ENCODE data around the gene ANK3. TPM values are rescaled to one million over a fixed set of nuclear protein-coding genes. Genes with fewer than 3 reads are reported as not detected.

The ANK3 gene
- polyA plus RNA-seq, 1 experiment: 1.6 TPM

- no peak for TF ChIP-seq CTCF (IDR thresholded peaks at IDR 0.05; ENCODE audit: low read depth, low read length)
- Histone ChIP-seq H3K4me3 (ENCODE audit: low read depth, low read length) (no peak overlapping the region), H3K9me3 (ENCODE audit: control insufficient read depth, insufficient read depth, low read length) (no peaks in the 10 kb centered on the region), H3K27me3 (ENCODE audit: control insufficient read depth, insufficient read depth, low read length) (no peaks in the 10 kb centered on the region), H3K27ac (ENCODE audit: low read depth, low read length) (no peak overlapping the region)
- DNase-seq (ENCODE audit: low read depth, low spot score): no peak
- POLR2A ChIA-PET: no interaction called here
- CTCF ChIA-PET: no interaction called here
These were observed 123.2 kb downstream of the ANK3 start for GRCh38 chr10:60266513-60266912.

- Histone ChIP-seq H3K4me3 (ENCODE audit: low read depth, low read length) (no peak overlapping the region), H3K27ac (ENCODE audit: low read depth, low read length) (no peak overlapping the region), H3K9me3 (ENCODE audit: control insufficient read depth, insufficient read depth, low read length) (no peaks in the 10 kb centered on the region), H3K27me3 (ENCODE audit: control insufficient read depth, insufficient read depth, low read length) (no peaks in the 10 kb centered on the region)
- CTCF ChIA-PET: interaction anchor here (1.1 kb wide), 1 partner anchor 58 kb away, joined by 3 read pairs; no protein-coding TSS in a partner anchor
- no peak for DNase-seq (ENCODE audit: low read depth, low spot score)
- POLR2A ChIA-PET: no interaction called here
- no peak for TF ChIP-seq CTCF (IDR thresholded peaks at IDR 0.05; ENCODE audit: low read depth, low read length)
These were observed 127.0 kb downstream of the ANK3 start for GRCh38 chr10:60262647-60263126.

- no peaks in the 10 kb centered on the region for H3K27me3 ChIP-seq (ENCODE audit: control insufficient read depth, insufficient read depth, low read length)
- POLR2A ChIA-PET: no interaction called here
- H3K9me3 ChIP-seq (ENCODE audit: control insufficient read depth, insufficient read depth, low read length): no peaks in the 10 kb centered on the region
- CTCF ChIA-PET: interaction anchor here (0.8 to 1.1 kb wide), 2 partner anchors 22 to 56 kb away, joined by 3 to 4 read pairs; no protein-coding TSS in a partner anchor
- TF ChIP-seq CTCF (IDR thresholded peaks at IDR 0.05; ENCODE audit: low read depth, low read length): no peak
- H3K27ac ChIP-seq (ENCODE audit: low read depth, low read length): no peak overlapping the region
- H3K4me3 ChIP-seq (ENCODE audit: low read depth, low read length): no peak overlapping the region
- DNase-seq (ENCODE audit: low read depth, low spot score): no peak
These were observed 129.4 kb downstream of the ANK3 start for GRCh38 chr10:60260321-60260720.

- H3K4me3 ChIP-seq (ENCODE audit: low read depth, low read length): no peak overlapping the region
- TF ChIP-seq CTCF (IDR thresholded peaks at IDR 0.05; ENCODE audit: low read depth, low read length): no peak
- DNase-seq (ENCODE audit: low read depth, low spot score): no peak
- no peaks in the 10 kb centered on the region for H3K9me3 ChIP-seq (ENCODE audit: control insufficient read depth, insufficient read depth, low read length)
- POLR2A ChIA-PET: no interaction called here
- no peaks in the 10 kb centered on the region for H3K27me3 ChIP-seq (ENCODE audit: control insufficient read depth, insufficient read depth, low read length)
- CTCF ChIA-PET: no interaction called here
- H3K27ac ChIP-seq (ENCODE audit: low read depth, low read length): no peak overlapping the region
These were observed 131.3 kb downstream of the ANK3 start for GRCh38 chr10:60258429-60258797.

GRCh38 chr10:60257767-60258428 is 131.8 kb downstream of the ANK3 start:
- no peak overlapping the region for H3K27ac ChIP-seq (ENCODE audit: low read depth, low read length)
- POLR2A ChIA-PET: no interaction called here
- H3K27me3 ChIP-seq (ENCODE audit: control insufficient read depth, insufficient read depth, low read length): no peaks in the 10 kb centered on the region
- no peak overlapping the region for H3K4me3 ChIP-seq (ENCODE audit: low read depth, low read length)
- CTCF ChIA-PET: interaction anchor here (0.6 kb wide), 1 partner anchor 49 kb away, joined by 3 read pairs; no protein-coding TSS in a partner anchor
- no peaks in the 10 kb centered on the region for H3K9me3 ChIP-seq (ENCODE audit: control insufficient read depth, insufficient read depth, low read length)
- TF ChIP-seq CTCF (IDR thresholded peaks at IDR 0.05; ENCODE audit: low read depth, low read length): no peak
- DNase-seq (ENCODE audit: low read depth, low spot score): no peak
